Embryonic facial prominence (tissue), 1 donor: ENCODE data around the gene FHOD3.
"Not testable (repeated sequence)": the region's sequence is repeated elsewhere in the genome, so short reads cannot be mapped to it uniquely, and the experiment has no call there.

Experiments
- DNase-seq: peaks from one replicate; pipeline ENCODE4 v3.0.0-alpha.2; 2016; ENCODE audit errors: extremely low spot score

FHOD3 gene

GRCh38 chr18:36451454-36452251 is 154.1 kb downstream of the FHOD3 start:
- no peak for DNase-seq

- no peak for DNase-seq
These were observed 156.7 kb downstream of the FHOD3 start for GRCh38 chr18:36454245-36454644.

DNA sequence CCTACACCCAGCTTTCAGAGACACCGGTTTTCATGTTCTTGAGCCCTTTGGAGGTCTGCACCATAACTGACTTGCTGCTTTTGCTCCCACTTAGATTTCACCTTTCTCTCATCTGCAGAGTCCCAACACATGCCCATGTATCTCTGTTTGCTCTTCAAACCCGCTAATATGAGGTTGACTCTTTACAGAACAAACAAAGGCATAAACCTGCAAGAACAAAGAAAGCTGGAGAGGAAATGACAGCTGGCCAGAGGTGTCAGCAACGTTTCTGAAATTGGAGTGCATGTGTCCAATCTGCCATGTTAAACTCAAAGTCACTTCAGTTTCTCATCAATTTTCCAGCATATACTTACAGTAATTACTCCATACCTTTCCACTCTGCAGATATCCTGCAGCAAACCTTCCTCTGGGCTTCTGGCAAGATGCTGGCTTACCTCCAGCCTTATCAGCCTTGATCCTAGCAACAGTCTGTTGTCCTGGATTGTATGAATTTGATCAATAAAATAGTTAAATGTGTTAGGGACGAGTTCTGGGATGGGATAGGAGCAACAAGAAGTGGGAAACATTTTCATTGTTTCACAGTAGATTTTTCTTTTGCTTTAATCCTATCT is 157.4 kb downstream of the FHOD3 start:
- no peak for DNase-seq

DNA sequence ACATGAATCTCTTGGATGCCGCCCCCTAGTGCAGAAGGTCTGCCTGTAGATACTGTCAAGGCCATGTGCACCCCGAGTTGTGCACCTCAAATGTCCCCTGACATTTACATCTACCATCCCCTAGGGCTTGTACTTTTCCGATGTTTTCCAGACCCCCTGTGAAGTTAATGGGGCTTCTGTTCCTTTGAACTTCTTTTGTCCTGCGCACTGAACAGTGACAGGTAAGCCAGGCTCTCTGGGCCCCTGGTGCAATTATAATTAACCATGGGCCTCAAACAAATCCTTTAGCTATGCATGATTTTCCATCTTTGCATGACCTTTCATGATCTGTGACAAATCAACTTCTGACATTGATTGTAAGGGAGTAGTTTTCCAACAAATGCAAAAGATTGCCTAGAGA is 158.4 kb downstream of the FHOD3 start:
- no peak for DNase-seq

- DNase-seq: no peak
These were observed 159.1 kb downstream of the FHOD3 start for GRCh38 chr18:36456622-36457021.

DNA sequence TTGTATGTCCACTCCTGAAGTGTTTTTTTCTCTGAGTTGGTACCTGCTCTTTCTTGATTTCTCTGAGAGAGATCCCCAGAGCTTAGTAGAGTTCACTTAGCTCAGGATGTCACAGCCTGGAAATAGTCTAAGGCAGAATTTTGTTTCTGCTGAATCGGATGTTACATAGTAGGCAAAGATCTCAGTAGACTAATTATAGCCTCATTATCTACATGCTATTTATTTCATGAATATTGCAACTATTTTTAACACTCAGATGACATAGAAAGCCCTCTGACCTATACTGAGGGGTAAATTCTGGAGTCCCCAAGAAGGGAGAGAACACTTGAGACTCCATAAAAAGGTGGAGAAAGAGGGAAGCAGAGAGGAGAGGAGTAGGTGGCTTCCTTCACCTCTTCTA is 160.2 kb downstream of the FHOD3 start:
- DNase-seq: no peak

DNA sequence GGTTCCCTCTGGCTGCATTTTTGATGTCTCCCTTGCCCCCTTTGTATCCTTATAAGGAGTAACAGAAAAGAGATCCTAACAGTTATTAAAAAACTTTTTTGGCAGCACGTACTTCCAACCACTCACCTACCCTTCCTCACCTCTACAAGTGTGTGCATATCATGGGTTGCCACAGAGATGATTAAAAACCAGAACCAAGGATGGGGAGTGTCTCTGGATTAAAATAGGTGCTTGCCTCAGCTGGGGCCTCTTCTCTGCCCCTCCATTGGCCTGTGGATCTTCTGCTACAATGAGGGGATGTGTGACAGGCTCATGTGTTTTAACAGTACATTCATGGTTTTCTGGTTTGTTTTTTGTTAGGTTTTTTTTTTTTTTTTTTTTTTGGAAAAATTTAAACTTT is 160.8 kb downstream of the FHOD3 start:
- no peak for DNase-seq

DNA sequence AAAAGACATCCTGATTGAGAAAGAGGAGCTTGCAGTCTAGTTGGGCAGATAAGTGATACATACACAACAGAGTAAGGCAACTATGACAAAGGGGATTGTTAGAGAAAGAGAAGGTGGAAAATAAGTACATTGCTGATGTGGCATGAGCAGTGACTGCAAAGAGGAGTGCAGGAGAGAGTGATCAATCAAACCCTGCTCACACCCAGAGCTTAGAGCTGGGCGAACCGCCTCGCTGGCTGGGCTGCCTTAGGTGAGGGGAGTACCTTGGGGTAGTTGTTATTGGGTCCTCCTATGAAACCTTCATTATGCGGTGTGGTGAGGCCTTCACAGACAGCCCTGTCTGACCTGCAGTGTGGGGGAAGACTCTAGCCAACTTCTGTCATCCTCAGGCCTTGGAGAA is 161.7 kb downstream of the FHOD3 start:
- no peak for DNase-seq

GRCh38 chr18:36459786-36460185 is 162.3 kb downstream of the FHOD3 start:
- DNase-seq: no peak

DNA sequence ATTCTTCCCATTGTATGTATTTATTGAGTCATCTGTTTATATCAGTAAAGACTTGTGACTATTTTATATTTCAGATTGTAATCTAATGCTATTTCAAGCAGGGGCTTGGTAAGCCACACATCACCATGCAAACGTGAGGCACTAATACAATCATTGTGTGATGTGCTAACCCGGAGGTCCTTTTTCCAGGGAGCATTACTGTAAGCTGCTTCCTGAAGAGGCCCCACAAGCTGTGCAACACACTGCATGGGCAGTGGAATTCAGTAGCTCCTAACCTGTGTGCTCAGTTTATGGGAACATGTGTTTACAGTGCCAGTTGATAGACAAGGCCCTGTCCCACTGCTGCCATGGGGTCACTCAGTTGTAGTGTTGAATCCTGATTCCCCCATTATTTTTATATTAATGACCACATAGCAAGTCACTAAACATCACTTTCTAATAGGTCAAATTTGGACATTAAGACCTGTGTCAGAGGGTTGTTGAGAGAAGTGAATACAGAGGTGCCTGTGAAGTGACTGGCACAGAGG is 162.9 kb downstream of the FHOD3 start:
- no peak for DNase-seq

GRCh38 chr18:36460854-36461253 is 163.3 kb downstream of the FHOD3 start:
- DNase-seq: no peak

- DNase-seq: no peak
These were observed 164.1 kb downstream of the FHOD3 start for GRCh38 chr18:36461551-36461987.

- DNase-seq: not testable (repeated sequence)
These were observed 166.0 kb downstream of the FHOD3 start for GRCh38 chr18:36463516-36463915.

DNA sequence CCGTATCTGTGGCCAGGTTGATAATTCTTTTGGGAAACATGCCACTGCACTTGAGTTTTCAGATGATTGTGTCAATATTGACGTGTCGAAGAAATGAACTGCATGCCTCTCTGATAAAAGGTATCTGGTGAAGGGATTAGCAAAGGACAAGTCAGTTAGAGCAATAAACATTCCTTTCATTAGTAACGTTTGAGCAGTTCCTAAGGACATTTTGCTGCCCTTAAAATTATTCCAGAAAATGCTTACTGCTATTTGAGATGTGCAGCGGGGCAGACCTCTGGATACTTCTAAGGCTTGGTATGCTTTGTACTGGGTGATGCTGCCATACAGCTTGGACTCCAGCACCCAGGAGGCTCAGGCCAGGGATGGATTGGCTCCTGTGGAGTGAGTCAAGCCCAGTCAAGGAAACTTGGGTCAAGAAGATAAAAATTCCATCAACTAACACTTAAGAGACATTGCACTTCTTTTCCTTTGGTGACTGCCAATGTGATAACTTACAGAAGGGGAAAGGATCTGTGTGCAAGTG is 166.7 kb downstream of the FHOD3 start:
- DNase-seq: no peak

GRCh38 chr18:36465276-36465675 is 167.8 kb downstream of the FHOD3 start:
- DNase-seq: no peak

GRCh38 chr18:36465970-36466369 is 168.5 kb downstream of the FHOD3 start:
- no peak for DNase-seq

DNA sequence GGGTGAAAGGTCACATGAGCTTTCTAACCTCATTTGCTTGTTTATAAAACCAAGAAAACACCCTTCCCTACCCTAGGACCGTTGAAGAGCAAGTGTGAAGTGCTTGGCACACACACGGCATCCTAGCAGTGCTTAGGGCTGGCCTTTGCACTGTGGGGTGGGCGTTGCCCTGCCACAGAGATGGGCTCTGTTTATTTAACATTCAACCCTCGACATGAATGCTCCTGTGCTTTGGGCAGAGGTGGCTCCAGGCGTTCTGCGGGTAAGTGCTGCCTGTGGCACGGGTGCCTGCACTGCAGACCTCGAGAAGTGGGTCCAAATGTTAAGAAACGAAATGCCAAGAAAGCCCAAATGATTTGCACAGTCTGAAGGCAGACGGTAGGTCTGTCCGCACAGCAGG is 170.1 kb downstream of the FHOD3 start:
- DNase-seq: no peak

- DNase-seq: no peak
These were observed 170.6 kb downstream of the FHOD3 start for GRCh38 chr18:36468161-36468560.

DNA sequence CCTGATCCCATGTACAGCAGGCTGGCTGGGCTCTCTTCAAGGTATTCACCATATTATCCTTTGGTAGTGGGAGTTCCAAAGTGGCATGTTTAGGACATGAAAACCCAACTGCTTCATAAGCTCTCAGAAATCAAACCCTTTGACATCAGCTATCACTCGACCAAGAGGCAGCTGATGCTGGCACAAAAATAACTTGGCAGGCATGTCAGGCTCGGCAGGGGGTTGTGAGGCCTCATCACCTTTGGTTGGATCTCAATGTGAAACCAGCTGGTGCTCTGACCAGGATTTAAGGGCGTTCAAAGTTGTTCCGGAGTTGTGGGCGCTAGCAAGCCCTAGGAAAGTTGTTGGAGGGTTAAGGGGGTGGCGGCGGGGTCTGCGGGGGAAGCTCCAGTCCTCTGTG is 171.9 kb downstream of the FHOD3 start:
- no peak for DNase-seq

GRCh38 chr18:36470896-36471295 is 173.4 kb downstream of the FHOD3 start:
- DNase-seq: no peak

- DNase-seq: no peak
These were observed 173.9 kb downstream of the FHOD3 start for GRCh38 chr18:36471393-36471792.

- DNase-seq: no peak
These were observed 178.9 kb downstream of the FHOD3 start for GRCh38 chr18:36476433-36476832.

- DNase-seq: no peak
These were observed 180.3 kb downstream of the FHOD3 start for GRCh38 chr18:36477776-36478175.
